ENCODE results near the gene SAC3D1. TPM values are rescaled to one million over a fixed set of nuclear protein-coding genes. Genes with fewer than 3 reads are reported as not detected.

Gene SAC3D1
- total RNA-seq, 2 experiments from 2014 or later = 14.0 to 14.5 TPM

DNA sequence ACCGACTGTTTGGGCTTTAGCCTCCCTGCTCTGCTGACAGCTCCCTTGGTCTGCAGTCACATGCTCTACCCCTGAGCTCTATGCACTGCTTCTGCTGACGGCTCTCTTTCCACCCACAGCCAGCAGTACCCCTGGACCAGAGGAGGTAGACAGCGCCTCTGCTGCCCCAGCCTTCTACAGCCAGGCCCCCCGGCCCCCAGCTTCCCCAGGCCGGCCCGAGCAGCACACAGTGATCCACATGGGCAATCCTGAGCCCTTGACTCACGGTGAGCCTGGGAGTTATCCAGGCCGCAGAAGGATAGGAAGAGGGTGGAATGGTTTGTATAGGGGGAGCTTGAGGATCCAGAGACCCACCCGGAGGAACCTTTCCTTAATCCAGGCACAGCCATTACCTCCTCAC lies 45.8 kb downstream of the SAC3D1 start:
- Mint-ChIP-seq H3K27me3 (no peaks in the 10 kb centered on the region), H3K36me3 (ENCODE audit: low read depth) (peaks cover 31% of the 10 kb centered on the region), H3K4me3 (no peak overlapping the region), H3K4me1 (ENCODE audit: low read depth) (peaks cover 23% of the 10 kb centered on the region), H3K27ac (no peak overlapping the region), H3K9me3 (no peaks in the 10 kb centered on the region)
- intact Hi-C loops (cut with micrococcal nuclease) = no loop called here
- CTCF ChIA-PET = no interaction called here
- POLR2A ChIA-PET = interaction anchor here (1.1 to 20.0 kb wide), 4 partner anchors 9 to 323 kb away, joined by 3 to 294 read pairs (median 15); partner anchors contain the start of genes FAU, MRPL49, TM7SF2 and VPS51
- ATAC-seq = no peak
- no peak for DNase-seq
- TF ChIP-seq CTCF (IDR thresholded peaks at IDR 0.05) = no peak

- CTCF ChIA-PET = no interaction called here
Measured at GRCh38 chr11:65087216-65087615, 46.2 kb downstream of the SAC3D1 start.

GRCh38 chr11:65087827-65088226 lies 46.8 kb downstream of the SAC3D1 start:
- POLR2A ChIA-PET = interaction anchor here (0.6 to 20.0 kb wide), 5 partner anchors 8 to 324 kb away, joined by 3 to 294 read pairs (median 6); partner anchors contain the start of genes FAU, MRPL49, TM7SF2 and VPS51
- Mint-ChIP-seq H3K9me3 (no peaks in the 10 kb centered on the region), H3K4me3 (no peak overlapping the region), H3K36me3 (ENCODE audit: low read depth) (peaks cover 23% of the 10 kb centered on the region), H3K27ac (no peak overlapping the region), H3K27me3 (no peaks in the 10 kb centered on the region), H3K4me1 (ENCODE audit: low read depth) (peaks cover 17% of the 10 kb centered on the region)
- no peak for ATAC-seq
- intact Hi-C loops (cut with micrococcal nuclease) = no loop called here
- TF ChIP-seq CTCF (IDR thresholded peaks at IDR 0.05) = no peak
- no peak for DNase-seq
- CTCF ChIA-PET = no interaction called here

More at GRCh38 chr11:65087216-65087615, 46.2 kb downstream of the SAC3D1 start:
- no peak for TF ChIP-seq CTCF (IDR thresholded peaks at IDR 0.05)
- no peaks in the 10 kb centered on the region for H3K27me3 Mint-ChIP-seq
- H3K36me3 Mint-ChIP-seq (ENCODE audit: low read depth) = peaks cover 27% of the 10 kb centered on the region
- DNase-seq = no peak
- no peaks in the 10 kb centered on the region for H3K9me3 Mint-ChIP-seq
- POLR2A ChIA-PET = interaction anchor here (1.1 to 20.0 kb wide), 4 partner anchors 9 to 323 kb away, joined by 3 to 294 read pairs (median 15); partner anchors contain the start of genes FAU, MRPL49, TM7SF2 and VPS51
- peaks cover 20% of the 10 kb centered on the region for H3K4me1 Mint-ChIP-seq (ENCODE audit: low read depth)
- intact Hi-C loops (cut with micrococcal nuclease) = no loop called here
- no peak overlapping the region for H3K27ac Mint-ChIP-seq
- H3K4me3 Mint-ChIP-seq = no peak overlapping the region
- ATAC-seq = no peak

DNA sequence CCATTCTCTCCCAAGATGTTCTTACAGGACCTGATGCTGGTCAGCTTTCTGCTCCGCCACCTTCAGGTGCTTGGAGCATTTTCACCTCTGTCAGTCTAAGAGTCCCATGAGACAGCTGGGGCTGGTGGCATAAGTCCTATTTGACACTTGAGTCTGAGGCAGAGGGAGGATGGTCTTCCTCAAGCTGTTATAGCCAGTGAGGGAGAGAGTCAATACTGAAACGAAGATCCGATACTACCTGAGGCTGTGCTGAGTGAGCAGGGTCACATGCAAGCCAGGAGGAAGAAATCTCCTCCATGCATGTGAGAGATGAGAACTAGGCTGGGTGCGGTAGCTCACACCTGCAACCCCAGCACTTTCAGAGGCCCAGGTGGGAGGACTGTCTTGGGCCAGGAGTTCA lies 48.6 kb downstream of the SAC3D1 start:
- Mint-ChIP-seq H3K4me1 (ENCODE audit: low read depth) (peaks cover 13% of the 10 kb centered on the region), H3K4me3 (no peak overlapping the region), H3K9me3 (no peaks in the 10 kb centered on the region), H3K27ac (no peak overlapping the region), H3K27me3 (no peaks in the 10 kb centered on the region), H3K36me3 (ENCODE audit: low read depth) (peaks cover 11% of the 10 kb centered on the region)
- ChIA-PET POLR2A (interaction anchor here (0.9 to 20.0 kb wide), 3 partner anchors 14 to 42 kb away, joined by 3 to 294 read pairs (median 3); partner anchors contain the start of genes FAU, MRPL49, TM7SF2 and ZNHIT2), CTCF (interaction anchor here (1.3 to 1.8 kb wide), 3 partner anchors 15 to 75 kb away, joined by 3 to 4 read pairs (median 4); partner anchors contain the start of gene ARL2)
- no peak for TF ChIP-seq CTCF (IDR thresholded peaks at IDR 0.05)
- ATAC-seq = no peak
- intact Hi-C loops (cut with micrococcal nuclease) = no loop called here
- no peak for DNase-seq

DNA sequence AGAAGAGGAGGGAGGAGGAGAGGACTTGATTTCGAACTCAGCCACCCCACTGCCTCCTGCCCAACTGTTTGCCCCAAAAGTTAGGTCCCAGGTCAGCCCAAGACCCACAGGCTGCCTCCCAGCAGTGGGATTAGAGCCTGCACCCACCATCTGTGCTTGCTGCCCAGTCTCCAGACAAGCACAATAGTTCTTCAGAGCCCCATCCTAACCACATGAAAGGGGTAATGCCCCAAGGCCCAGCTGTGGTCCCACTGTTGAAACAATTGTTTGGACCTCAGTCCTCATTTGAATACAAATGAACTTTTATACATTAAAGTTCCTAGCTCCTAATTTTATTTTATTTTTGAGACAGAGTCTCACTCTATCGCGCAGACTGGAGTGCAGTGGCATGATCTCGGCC lies 49.6 kb downstream of the SAC3D1 start:
- POLR2A ChIA-PET = interaction anchor here (0.9 to 20.0 kb wide), 5 partner anchors 9 to 288 kb away, joined by 3 to 294 read pairs (median 5); partner anchors contain the start of genes FAU, MRPL49, TM7SF2 and ZNHIT2
- TF ChIP-seq CTCF (IDR thresholded peaks at IDR 0.05) = no peak
- H3K4me3 Mint-ChIP-seq = no peak overlapping the region
- no peaks in the 10 kb centered on the region for H3K9me3 Mint-ChIP-seq
- CTCF ChIA-PET = interaction anchor here (0.9 to 1.8 kb wide), 3 partner anchors 12 to 76 kb away, joined by 3 to 5 read pairs (median 4); partner anchors contain the start of genes ARL2 and SAC3D1
- intact Hi-C loops (cut with micrococcal nuclease) = no loop called here
- peaks cover 9% of the 10 kb centered on the region for H3K36me3 Mint-ChIP-seq (ENCODE audit: low read depth)
- peaks cover 4% of the 10 kb centered on the region for H3K4me1 Mint-ChIP-seq (ENCODE audit: low read depth)
- no peaks in the 10 kb centered on the region for H3K27me3 Mint-ChIP-seq
- DNase-seq = no peak
- H3K27ac Mint-ChIP-seq = no peak overlapping the region
- ATAC-seq = no peak
